Activated CD4-positive, alpha-beta T cell treated with anti-CD3 and anti-CD28 coated beads for 1 hour (primary cell): ENCODE measurements around the gene ANK2.
"Not testable (repeated sequence)": the region's sequence is repeated elsewhere in the genome, so short reads cannot be mapped to it uniquely, and the experiment has no call there.

ENCODE experiments used
- DNase-seq: peaks from one replicate; pipeline ENCODE4 v3.0.0-alpha.2; 2020

ANK2 gene

DNA sequence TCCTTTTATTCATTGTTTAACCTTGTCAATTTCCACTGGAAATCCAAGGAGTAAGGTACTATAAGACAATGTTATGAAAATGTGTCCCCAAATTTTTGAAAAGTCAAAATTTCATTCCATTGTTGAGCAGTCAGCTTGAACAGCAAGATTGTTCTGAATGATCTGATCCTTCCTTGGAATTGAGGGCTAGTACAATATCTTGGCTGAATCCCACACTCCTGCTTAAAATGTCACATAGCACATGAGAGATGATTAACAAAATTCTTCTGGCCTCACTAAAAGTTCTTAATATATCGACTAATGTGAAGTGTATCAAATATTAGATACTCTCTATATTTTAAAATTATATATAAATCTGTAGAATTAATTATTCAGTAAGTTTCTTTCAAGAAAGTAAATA lies 104.8 kb downstream of the ANK2 start:
- no peak for DNase-seq

DNA sequence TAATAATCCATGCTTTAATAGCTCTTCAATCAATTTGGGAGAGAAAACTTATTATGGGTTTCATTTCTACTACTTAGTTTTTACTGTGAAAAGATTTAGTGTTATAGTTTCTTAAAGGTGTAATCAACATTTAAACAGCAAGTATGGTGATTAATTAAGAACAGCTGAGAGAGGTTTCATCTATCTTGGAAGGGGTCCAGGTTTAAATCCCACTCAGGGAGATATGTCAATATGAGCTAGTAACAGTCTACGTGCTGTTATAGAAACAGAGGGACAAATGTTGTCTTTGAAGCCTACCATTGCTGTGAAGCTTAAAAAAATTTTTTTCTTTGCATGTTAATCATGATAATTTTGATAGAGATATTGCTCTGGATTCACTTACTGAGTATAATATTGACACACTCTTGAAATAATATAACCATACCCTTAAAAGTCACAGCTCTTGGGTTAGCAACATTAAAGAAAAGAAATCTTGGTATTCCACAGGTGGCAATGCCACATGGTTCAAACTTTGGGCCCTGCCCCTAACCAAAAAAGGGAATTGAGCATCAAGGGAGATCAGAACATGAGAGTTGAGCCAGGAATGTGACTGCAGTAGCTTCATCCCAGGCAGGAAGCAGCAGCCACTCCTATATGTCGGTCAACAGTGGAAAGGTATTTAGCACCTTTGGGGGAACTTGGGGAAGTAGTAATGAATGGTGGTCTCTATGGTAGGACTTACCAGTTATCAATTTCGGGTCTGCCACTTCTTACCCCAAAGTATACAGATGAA lies 107.8 kb downstream of the ANK2 start:
- no peak for DNase-seq

- DNase-seq = no peak
Observed at GRCh38 chr4:113159942-113160545, 110.6 kb downstream of the ANK2 start.

DNA sequence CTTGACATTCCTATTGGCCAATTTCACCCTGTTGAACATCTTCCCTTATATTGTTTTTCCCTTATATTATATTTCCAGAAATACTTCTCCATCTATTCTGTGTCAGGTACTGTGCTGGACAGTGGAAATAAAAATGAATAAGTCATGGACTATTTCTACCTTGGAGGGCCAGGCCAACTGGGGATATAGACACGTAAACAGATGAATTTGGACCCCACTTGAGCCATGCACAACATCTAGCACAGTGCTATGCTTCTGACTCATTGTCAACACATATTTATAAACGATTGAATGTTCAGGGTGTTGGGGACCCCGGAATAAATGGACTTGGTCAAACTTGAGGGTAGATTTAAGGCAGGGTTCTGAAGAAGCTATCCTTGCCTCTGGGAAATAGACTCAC lies 111.1 kb downstream of the ANK2 start:
- DNase-seq = no peak

GRCh38 chr4:113162089-113162488 lies 112.6 kb downstream of the ANK2 start:
- DNase-seq = no peak

- no peak for DNase-seq
Observed at GRCh38 chr4:113169368-113169767, 119.9 kb downstream of the ANK2 start.

GRCh38 chr4:113170115-113170804 lies 120.8 kb downstream of the ANK2 start:
- DNase-seq = no peak

- DNase-seq = no peak
Observed at GRCh38 chr4:113170805-113171468, 121.5 kb downstream of the ANK2 start.

DNA sequence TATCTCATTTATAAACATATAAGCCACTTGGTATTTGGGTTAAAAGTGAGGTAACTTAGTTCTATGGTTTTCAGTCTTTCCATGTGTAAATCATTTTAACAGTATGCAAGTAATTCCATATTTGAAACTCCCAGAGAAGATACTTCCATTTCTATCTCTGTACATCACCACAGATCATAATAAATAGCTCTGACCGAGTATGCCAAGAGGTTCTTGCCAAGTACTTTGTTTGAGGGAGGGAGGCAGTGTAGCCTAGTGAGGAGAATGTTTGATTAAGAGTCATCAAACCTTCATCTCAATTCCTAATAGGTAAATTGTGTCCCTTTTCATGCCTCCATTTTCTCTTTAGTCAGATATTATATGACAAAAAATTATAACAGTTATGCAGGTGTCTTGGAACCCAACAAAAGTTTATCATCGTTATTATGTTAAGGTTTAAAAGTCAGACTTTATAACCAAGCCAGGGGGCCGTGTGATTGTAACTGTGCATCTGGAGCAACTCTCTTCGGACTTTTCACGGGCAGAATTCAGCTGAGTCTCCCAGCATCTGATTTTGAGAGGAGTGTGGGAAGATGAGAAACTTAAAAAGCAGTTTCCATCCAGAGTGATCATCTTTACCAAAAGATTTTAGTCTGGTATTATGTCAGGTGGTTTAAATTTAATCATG lies 123.8 kb downstream of the ANK2 start:
- DNase-seq = no peak

DNA sequence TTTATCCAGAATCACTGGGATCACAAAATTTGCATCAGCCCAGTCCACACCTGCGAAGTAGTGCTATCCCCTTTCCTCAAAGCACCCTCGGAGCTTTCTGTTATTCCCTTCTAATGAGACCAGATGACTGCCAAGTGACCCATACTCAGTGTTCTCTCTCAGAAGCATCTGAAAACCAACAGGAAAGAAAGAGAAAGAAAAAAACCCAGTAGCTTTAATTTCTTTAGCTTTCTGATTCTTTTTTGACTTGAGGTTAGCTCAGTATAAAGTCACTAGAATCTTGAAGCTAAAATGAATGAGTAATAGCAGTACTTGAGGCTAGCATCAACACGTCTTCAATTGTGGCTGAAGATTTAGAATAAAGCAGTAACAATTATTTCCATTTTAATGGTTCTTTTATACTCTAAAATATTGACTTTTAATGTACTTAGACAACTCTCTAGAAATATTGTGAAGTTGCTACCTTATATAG lies 124.4 kb downstream of the ANK2 start:
- DNase-seq = no peak

DNA sequence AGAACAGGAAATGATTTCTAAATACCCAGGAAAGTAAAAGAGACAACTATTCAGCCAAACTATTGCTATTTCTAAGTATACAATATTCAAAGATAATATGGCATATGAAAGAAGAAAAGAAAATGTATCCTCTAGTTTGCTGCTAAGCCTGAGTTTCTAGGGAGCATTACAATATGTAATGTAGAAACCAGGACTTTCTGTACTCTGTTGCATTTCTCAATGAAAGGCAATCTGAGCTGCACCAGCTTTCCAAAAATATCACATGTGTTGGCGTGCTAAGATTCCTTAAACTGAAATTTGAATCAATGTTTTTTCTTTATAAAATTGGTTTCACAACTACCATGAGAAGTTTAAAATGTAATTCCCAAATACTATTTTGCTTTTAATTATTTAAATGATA lies 129.6 kb downstream of the ANK2 start:
- DNase-seq = no peak

DNA sequence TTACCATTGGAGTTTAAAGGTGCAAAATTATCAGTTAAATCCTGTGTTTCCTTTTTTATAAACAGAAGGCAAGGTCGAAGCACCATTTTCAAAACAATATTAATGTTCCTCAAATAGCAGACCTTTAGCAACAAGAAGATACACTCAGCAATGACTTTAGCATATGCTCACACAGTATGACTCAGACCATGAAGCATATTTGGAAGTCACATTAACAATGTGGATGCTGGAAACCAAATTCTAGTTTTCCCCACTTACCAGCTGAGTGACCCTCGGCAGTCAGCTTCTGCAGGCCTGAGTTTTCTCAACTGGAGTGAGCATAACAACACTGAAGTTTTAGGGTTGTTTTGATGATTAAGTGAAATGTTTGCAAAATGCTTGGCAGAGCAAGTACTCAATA lies 130.5 kb downstream of the ANK2 start:
- no peak for DNase-seq

DNA sequence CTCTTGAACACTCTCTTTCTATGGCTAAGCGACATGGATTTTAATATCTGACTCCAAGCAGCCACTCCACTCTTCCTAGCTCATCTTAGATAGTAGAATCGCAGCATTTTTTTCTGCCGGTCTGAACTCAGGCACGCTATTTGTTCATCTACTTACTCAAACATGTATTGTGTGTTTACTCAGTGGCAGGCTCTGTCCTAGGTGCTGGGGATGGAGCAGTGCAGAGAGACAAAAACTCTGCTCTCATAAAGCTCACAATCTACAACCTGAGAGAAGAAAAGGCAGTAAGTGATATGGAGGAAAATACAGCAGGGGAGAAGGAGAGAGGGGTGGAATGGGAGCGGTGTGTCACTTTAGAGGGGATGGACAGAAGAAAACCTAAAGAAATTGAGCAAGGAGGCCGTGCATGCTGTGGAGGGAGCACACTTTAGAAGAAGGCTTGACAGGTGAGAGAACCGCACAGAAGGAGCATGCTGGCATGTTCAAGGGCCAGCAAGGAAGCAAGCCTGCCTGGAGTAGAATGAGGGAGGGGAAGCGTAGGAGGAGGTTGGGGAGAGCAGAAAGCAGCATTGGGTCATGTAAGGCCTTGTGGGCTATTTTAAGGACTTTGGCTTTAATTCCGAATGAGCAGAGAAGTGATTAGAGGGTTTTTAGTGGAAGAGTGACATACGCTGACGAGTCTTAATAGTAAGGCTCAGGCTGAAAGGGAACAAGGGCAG lies 132.0 kb downstream of the ANK2 start:
- no peak for DNase-seq

DNA sequence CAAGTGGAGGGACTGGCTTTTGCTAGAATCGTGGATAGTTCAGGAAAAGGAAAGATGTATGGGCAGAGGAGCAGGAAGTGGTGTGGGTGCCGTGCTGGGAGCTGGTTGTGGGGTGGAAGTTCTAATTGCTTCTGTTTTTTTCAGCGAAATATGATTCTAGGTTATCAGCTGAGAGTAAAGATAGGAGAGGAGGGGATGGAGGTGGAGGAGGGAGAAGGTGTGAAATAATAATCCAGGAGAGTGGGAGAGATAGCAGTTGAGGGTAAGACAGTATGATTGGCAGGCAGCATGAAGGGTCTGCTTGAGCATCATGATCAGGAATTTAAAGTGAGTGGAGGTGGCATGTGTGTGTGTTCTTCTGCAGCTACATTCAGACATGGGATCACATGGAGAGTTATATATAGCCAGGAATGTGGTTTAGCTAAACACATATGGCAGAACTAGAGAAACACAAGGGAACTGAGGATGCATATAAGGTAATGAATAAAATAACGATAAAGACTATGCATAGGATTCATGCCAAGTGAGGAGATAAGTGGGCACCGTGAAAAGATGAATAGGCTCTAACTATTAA lies 133.7 kb downstream of the ANK2 start:
- DNase-seq = no peak

DNA sequence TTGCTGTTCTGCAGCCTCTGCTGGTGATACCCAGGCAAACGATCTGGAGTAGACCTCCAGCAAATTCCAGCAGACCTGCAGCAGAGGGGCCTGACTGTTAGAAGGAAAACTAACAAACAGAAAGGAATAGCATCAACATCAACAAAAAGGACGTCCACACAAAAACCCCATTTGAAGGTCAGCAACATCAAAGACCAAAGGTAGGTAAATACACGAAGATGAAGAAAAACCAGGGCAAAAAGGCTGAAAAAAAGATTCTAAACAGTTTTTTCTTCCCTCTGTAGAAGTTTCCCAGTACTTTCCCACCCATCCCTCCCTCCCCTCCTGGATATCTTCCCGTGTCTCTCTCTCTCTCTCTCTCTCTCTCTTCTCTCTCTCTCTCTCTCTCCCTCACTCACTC lies 136.8 kb downstream of the ANK2 start:
- not testable (repeated sequence) for DNase-seq

DNA sequence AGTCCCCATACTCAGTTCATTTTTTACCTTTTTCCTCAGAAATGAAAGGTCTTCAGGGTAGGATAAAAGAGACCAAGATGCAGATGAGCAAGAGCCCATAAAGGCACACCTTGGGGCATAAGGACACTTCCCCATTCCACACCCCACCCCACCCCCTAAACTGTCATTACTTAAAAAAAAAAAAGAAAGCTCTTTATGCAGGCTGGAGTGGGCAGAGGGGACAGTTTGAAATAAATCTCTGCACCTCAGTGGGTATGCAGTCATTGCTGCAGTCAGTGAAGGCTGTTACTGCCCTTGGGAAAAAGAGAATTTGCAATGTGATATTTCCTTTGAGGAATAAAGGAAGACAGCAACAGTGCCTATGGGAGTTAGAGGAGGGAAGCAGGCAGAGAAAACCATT lies 137.5 kb downstream of the ANK2 start:
- no peak for DNase-seq

DNA sequence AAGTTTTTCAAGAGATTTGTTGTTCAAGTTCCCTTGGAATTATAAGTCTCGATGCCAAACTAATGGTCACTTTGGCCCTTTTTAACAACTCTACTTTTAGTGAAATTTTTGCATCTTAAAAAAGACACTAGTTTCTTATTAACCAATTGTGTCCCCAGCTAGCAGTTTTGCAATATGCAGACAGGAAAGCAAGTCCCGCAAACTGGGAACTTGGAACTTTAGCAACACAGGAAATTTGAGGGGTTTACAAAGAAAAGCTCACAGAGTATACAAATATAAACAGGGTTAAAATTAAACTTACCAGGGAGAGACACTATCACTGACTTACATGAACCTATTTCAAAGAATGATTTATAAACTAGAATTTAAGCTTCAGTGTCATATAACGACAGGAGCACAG lies 137.9 kb downstream of the ANK2 start:
- DNase-seq = no peak

DNA sequence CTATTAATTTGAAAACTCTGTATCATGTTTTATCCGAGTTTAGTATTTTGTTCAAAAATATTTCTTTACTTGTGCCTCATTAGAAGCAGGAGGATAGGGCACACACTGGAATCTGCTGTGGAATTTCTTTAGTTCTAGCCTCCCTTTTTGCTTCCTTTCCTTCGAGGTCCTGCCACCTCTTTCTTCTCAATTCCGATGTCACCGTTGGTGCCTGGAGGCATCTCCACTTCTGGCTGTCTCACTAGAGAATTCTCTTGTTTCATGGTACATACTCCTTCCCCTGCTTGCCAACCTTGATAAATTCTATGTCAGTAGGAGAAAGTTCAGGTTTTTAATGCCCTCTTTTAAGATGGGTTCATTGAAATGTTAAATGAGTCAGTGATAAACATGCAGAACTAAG lies 140.1 kb downstream of the ANK2 start:
- DNase-seq = no peak

GRCh38 chr4:113209153-113209552 lies 159.7 kb downstream of the ANK2 start:
- no peak for DNase-seq

DNA sequence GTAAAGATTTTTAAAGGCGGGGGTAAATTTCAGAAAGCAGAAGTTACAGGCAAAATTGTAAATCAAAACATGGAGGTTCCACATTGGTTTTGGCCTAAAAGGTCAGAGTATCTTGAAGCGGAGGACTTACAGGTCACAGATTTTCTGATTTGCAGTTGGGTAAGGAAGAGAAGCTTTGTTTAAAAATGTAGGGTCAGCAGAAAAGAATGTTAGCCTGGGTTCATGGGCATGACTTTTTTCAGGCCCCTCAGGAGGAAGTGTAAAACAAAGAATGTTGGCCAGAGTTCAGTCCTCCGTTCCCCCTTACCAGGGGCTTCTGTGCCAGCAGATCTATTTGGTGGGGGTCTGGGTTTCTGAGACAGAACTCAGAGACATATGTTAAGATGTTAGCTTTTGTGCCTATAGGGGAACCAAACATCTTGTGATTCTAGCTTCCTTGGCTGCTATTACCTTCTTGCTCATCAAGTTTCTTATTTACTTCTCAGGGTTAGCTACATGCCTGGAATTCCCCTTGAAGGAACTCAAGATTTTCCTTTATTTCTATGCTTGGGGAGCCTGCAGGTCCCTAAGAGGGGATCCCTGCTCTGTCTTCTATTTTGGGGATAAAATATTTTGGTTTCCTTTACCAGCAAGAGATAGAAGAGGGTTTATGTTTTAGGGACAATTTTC lies 160.3 kb downstream of the ANK2 start:
- no peak for DNase-seq

GRCh38 chr4:113212613-113213012 lies 163.2 kb downstream of the ANK2 start:
- DNase-seq = no peak
